Kidney (tissue), 14 donors: ENCODE results near the gene PIP5K1B. TPM values are rescaled to one million over a fixed set of nuclear protein-coding genes. Genes with fewer than 3 reads are reported as not detected.
A peak's percentile ranks its signal among the peaks of the same experiment; 100 is the strongest.

Source experiments
- DNase-seq, 5 donors: peaks; one replicate each; pipeline ENCODE4 v3.0.0-alpha.2; 2013 to 2020
- FAIRE-seq: peaks from 2 replicates; lab custom pipeline; 2012; peaks lifted over from hg19 to GRCh38; lab: Jason Lieb, UNC
- H3K27ac ChIP-seq, 2 donors: one replicate each; pipeline ENCODE4 v1.7.0; 2013; ENCODE audit warnings: low read depth in 2 of 2, low read length in 2 of 2, inconsistent platforms in 1 of 2
- H3K27me3 ChIP-seq: one replicate; pipeline ENCODE4 v1.7.1; 2013; ENCODE audit warnings: low read length, inconsistent platforms; ENCODE audit not compliant: control insufficient read depth, insufficient read depth
- H3K36me3 ChIP-seq, 3 donors: one replicate each; pipeline versions ENCODE4 v1.7.0 to v1.7.1; 2013; ENCODE audit warnings: low read length in 3 of 3, control low read depth in 1 of 3, inconsistent platforms in 1 of 3; ENCODE audit not compliant: insufficient read depth in 3 of 3, control insufficient read depth in 2 of 3
- H3K4me1 ChIP-seq, 3 donors: one replicate each; pipeline versions ENCODE4 v1.7.0 to v1.7.1; 2013; ENCODE audit warnings: low read length in 3 of 3, inconsistent platforms in 1 of 3, low read depth in 1 of 3; ENCODE audit not compliant: control insufficient read depth in 2 of 3, insufficient read depth in 2 of 3
- H3K4me3 ChIP-seq, 3 donors: one replicate each; pipeline versions ENCODE4 v1.7.0 to v1.8.1; 2013; ENCODE audit warnings: low read length in 3 of 3, control low read depth in 1 of 3, inconsistent platforms in 1 of 3
- H3K9ac ChIP-seq, 3 donors: one replicate each; pipeline versions ENCODE4 v1.7.0 to v1.7.1; 2013; ENCODE audit warnings: low read length in 3 of 3, control low read depth in 1 of 3, inconsistent platforms in 1 of 3
- H3K9me3 ChIP-seq, 3 donors: one replicate each; pipeline versions ENCODE4 v1.7.0 to v1.7.1; 2013; ENCODE audit warnings: low read length in 3 of 3, control low read depth in 1 of 3, inconsistent platforms in 1 of 3; ENCODE audit not compliant: control insufficient read depth in 2 of 3, insufficient read depth in 1 of 3
- intact Hi-C: fragments of 100-400 bp; cut with DNase I; formaldehyde crosslinking; loops from one replicate; pipeline ENCODE4 v1.11.1; 2022
- polyA plus RNA-seq: library from polyadenylated mRNA; stranded (reverse); fragments of 350-450 nt; fragmentation: Illumina TruSeq; extraction: RNeasy Lipid Tissue Mini Kit (QIAGEN cat#74804); gene quantifications from one replicate; pipeline ENCODE4 v1.2.3, GENCODE V29; 2014; ENCODE audit warnings: low read depth, low replicate concordance; ENCODE audit not compliant: insufficient read depth
- total RNA-seq: library from RNA; stranded (reverse); fragmentation: NEBNext Ultra II Directional; extraction: Animal tissue kit (Norgen Biotek cat#: 25700); gene quantifications from one replicate; pipeline ENCODE4 v1.2.1, GENCODE V29; 2021
- TF ChIP-seq, protein P1 (sequence below): IDR thresholded peaks from 3 replicates; pipeline ENCODE4 v1.5.1; 2012; ENCODE audit warnings: mild to moderate bottlenecking, moderate library complexity, borderline replicate concordance; ENCODE audit not compliant: insufficient read depth; ENCODE audit errors: extremely low read depth
- donor health status: control.
- donor health status: control.
- donor health status: control.
- donor health status: control.
- donor health status: control.
- donor health status: DM: yes; HTN: yes; CAD: no.
- donor health status: Normal renal cell carcinoma (clear cell type).

The PIP5K1B gene
- total and polyA plus RNA-seq, 2 donors from 2014 or later, result 9.4 to 10.1 TPM

DNA sequence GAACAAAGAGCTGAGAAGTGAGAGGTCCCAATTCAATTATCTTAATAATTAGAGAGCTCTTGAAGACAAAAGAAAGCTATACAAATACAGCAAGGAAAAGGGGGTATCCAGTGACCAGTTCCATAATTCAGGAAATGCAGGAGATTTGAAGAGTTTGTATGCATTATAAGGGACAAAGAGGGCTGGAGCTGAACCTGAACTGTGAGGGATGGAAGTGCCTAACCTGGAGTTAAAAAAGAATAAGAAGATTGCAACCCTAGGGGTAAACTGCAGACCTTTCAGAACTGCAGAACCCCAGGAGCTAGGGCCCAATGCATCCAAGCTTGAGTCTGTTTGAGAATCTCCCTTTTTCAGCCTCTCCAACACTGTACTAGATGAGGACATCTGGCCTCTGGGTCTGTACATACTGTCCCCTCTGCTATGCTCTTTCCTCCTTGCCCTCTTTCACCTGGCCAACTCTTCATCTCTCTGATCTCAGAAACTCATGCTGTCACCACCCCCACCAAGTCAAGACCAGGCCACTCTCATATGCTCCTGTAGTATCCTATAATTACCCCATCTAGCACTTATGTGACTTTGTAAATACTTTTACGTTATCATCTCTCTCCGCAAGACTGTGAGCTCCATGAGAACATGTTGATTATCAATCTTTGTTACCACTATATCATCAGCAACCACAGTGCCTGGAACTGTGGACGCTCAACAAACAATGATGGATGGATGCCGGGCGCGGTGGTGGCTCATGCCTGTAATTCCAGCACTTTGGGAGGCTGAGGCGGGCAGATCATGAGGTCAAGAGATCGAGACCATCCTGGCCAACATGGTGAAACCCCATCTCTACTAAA is 315.5 kb downstream of the PIP5K1B start:
- no peak for FAIRE-seq
- Histone ChIP-seq H3K4me1 (no peaks in the 10 kb centered on the region), H3K27me3 (no peaks in the 10 kb centered on the region), H3K4me3 (no peak overlapping the region), H3K9me3 (no peaks in the 10 kb centered on the region), H3K36me3 (no peaks in the 10 kb centered on the region), H3K9ac (no peak overlapping the region), H3K27ac (no peak overlapping the region)
- intact Hi-C loops, result no loop called here
- TF ChIP-seq, protein P1, sequence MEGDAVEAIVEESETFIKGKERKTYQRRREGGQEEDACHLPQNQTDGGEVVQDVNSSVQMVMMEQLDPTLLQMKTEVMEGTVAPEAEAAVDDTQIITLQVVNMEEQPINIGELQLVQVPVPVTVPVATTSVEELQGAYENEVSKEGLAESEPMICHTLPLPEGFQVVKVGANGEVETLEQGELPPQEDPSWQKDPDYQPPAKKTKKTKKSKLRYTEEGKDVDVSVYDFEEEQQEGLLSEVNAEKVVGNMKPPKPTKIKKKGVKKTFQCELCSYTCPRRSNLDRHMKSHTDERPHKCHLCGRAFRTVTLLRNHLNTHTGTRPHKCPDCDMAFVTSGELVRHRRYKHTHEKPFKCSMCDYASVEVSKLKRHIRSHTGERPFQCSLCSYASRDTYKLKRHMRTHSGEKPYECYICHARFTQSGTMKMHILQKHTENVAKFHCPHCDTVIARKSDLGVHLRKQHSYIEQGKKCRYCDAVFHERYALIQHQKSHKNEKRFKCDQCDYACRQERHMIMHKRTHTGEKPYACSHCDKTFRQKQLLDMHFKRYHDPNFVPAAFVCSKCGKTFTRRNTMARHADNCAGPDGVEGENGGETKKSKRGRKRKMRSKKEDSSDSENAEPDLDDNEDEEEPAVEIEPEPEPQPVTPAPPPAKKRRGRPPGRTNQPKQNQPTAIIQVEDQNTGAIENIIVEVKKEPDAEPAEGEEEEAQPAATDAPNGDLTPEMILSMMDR, result no peak
- DNase-seq, result no peak

GRCh38 chr9:69023650-69024049 is 318.6 kb downstream of the PIP5K1B start:
- Histone ChIP-seq H3K4me3 (peak overlapping the region in 2 of 3 donors; percentile 54 to 64), H3K4me1 (no peaks in the 10 kb centered on the region), H3K9ac (no peak overlapping the region), H3K36me3 (no peaks in the 10 kb centered on the region), H3K27me3 (no peaks in the 10 kb centered on the region), H3K27ac (no peak overlapping the region), H3K9me3 (no peaks in the 10 kb centered on the region)
- DNase-seq (peak in 2 of 5 donors; percentile 12 to 34), FAIRE-seq (no peak)
- intact Hi-C loops, result no loop called here
- TF ChIP-seq, protein P1, result no peak

DNA sequence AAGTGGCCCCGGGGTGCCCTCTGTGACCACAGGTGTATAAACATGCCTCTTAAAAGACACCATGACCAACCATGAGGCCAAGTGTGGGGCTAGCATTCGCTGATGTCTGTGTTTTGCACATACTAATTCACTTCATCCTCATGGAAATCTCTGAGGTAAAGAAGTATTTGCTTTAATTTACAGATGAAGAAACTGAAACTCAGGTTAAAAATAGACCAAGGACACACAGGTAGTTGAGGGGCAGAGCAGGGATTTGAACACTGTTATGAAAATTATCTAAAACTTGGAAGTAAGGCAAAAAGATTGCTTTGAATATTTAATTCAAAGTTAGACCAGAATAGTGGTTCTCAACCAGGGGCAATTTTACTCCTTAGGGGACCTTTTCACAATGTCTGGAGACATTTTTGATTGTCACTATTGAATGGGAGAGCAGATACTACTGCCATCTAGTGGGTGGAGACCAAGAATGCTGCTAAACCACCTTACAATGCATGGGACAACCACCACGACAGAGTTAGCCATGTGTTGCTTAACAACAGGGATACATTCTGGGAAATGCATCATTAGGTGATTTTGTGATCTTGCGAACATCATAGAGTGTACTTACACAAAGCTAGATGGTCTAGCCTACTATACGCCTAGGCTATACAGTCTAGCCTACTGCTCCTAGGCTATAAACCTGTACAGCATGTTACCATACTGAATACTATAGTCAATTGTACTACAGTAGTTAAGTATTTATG is 322.5 kb downstream of the PIP5K1B start:
- intact Hi-C loops, result no loop called here
- Histone ChIP-seq H3K9me3 (peaks cover 0 to 4% (median 0%) of the 10 kb centered on the region in 3 donors), H3K4me1 (no peaks in the 10 kb centered on the region), H3K9ac (no peak overlapping the region), H3K27me3 (no peaks in the 10 kb centered on the region), H3K27ac (no peak overlapping the region), H3K4me3 (no peak overlapping the region), H3K36me3 (no peaks in the 10 kb centered on the region)
- peak in 3 of 5 donors; percentile 48 to 83 (median 75) for DNase-seq
- TF ChIP-seq, protein P1, result peak; percentile 57
- FAIRE-seq, result peak; percentile 56
